Common myeloid progenitor, CD34-positive (primary cell): ENCODE data around the gene UPK1A.

Source experiments
- CTCF ChIA-PET: fragments of 350-600 bp; sonication (Branson Sonifier 250); formaldehyde crosslinking; loops from one replicate; lab custom pipeline; 2021; ENCODE audit warnings: antibody characterized with exemption; lab: Charles Lee
- POLR2A ChIA-PET: fragments of 350-600 bp; sonication (Branson Sonifier 250); formaldehyde crosslinking; loops from one replicate; lab custom pipeline; 2021; ENCODE audit warnings: antibody characterized with exemption; lab: Charles Lee
- DNase-seq, 3 donors: peaks; one replicate each; pipeline versions ENCODE4 v3.0.0 to v3.0.0-alpha.2; 2013
- H3K27ac ChIP-seq, 2 experiments: 1 replicate in 1 of 2; 2 replicates in 1 of 2; pipeline ENCODE4 v1.7.0; 2013; ENCODE audit warnings: inconsistent platforms in 2 of 2, low read length in 2 of 2, mild to moderate bottlenecking in 2 of 2, low read depth in 1 of 2, moderate library complexity in 1 of 2; ENCODE audit not compliant: severe bottlenecking in 2 of 2, insufficient read depth in 1 of 2, poor library complexity in 1 of 2
- H3K27me3 ChIP-seq, 5 experiments: replicated peaks in 2 of 5; 1 replicate in 3 of 5; 2 replicates in 2 of 5; pipeline versions ENCODE4 v1.6.1 to v1.7.0; 2013; ENCODE audit warnings: low read length in 4 of 5, mild to moderate bottlenecking in 2 of 5, moderate library complexity in 2 of 5, inconsistent platforms in 1 of 5; ENCODE audit not compliant: insufficient read depth in 5 of 5, control insufficient read depth in 4 of 5
- H3K36me3 ChIP-seq, 4 experiments: 1 replicate in 2 of 4; 2 replicates in 2 of 4; pipeline versions ENCODE4 v1.6.1 to v1.7.0; 2013; ENCODE audit warnings: low read length in 3 of 4, control low read depth in 1 of 4, mild to moderate bottlenecking in 1 of 4; ENCODE audit not compliant: control insufficient read depth in 4 of 4, insufficient read depth in 4 of 4
- H3K4me1 ChIP-seq, 4 experiments: 1 replicate in 3 of 4; 2 replicates in 1 of 4; pipeline versions ENCODE4 v1.6.1 to v1.7.1; 2013; ENCODE audit warnings: low read length in 3 of 4, mild to moderate bottlenecking in 3 of 4, control low read depth in 1 of 4, inconsistent platforms in 1 of 4, moderate library complexity in 1 of 4; ENCODE audit not compliant: control insufficient read depth in 4 of 4, insufficient read depth in 4 of 4; ENCODE audit errors: control extremely low read depth in 1 of 4
- H3K4me3 ChIP-seq, 7 experiments: 1 replicate in 4 of 7; 2 replicates in 3 of 7; pipeline versions ENCODE4 v1.5.1 to v1.7.0; 2013; ENCODE audit warnings: mild to moderate bottlenecking in 7 of 7, low read length in 6 of 7, moderate library complexity in 6 of 7, inconsistent platforms in 2 of 7, low read depth in 2 of 7, control low read depth in 1 of 7; ENCODE audit not compliant: insufficient read depth in 4 of 7, control insufficient read depth in 1 of 7; ENCODE audit errors: extremely low read depth in 1 of 7
- H3K9me3 ChIP-seq, 5 experiments: 1 replicate in 4 of 5; 2 replicates in 1 of 5; pipeline versions ENCODE4 v1.6.1 to v1.7.1; 2013; ENCODE audit warnings: low read length in 4 of 5, mild to moderate bottlenecking in 2 of 5, inconsistent platforms in 1 of 5, low read depth in 1 of 5, moderate library complexity in 1 of 5; ENCODE audit not compliant: control insufficient read depth in 4 of 5, insufficient read depth in 2 of 5; ENCODE audit errors: control extremely low read depth in 1 of 5
- WGBS: methylation state at CpG from one replicate; pipeline ENCODE4 v1.1.5; 2013; ENCODE audit not compliant: insufficient coverage; 5-methylcytosine and 5-hydroxymethylcytosine counted together

The UPK1A gene

GRCh38 chr19:35719402-35720162 is 53.3 kb downstream of the UPK1A start:
- ChIA-PET CTCF (interaction anchor here (0.9 to 1.3 kb wide), 3 partner anchors 18 to 29 kb away, joined by 3 to 4 read pairs (median 3); partner anchors contain the start of gene LIN37), POLR2A (interaction anchor here (0.6 to 1.1 kb wide), 2 partner anchors 26 to 196 kb away, joined by 4 read pairs; partner anchors contain the start of genes PSENEN and U2AF1L4)
- peaks cover 0 to 50% (median 36%) of the 10 kb centered on the region in 4 experiments for H3K36me3 ChIP-seq
- WGBS = 98% methylated on average over 23 of the region's 32 CpGs
- H3K4me3 ChIP-seq = peak overlapping the region in 4 of 7 experiments; percentile 75 to 92 (median 84)
- no peaks in the 10 kb centered on the region for H3K27me3 ChIP-seq
- H3K27ac ChIP-seq = peak overlapping the region in 1 of 2 experiments; percentile 83
- no peaks in the 10 kb centered on the region for H3K9me3 ChIP-seq
- peaks cover 0 to 40% (median 28%) of the 10 kb centered on the region in 4 experiments for H3K4me1 ChIP-seq
- no peak for DNase-seq

- no peak overlapping the region for H3K27ac ChIP-seq
- no peak overlapping the region for H3K4me3 ChIP-seq
- no peak for DNase-seq
- no peaks in the 10 kb centered on the region for H3K9me3 ChIP-seq
- peaks cover 0 to 35% (median 28%) of the 10 kb centered on the region in 4 experiments for H3K4me1 ChIP-seq
- POLR2A ChIA-PET = no interaction called here
- CTCF ChIA-PET = interaction anchor here (1.3 kb wide), 1 partner anchor 20 kb away, joined by 3 read pairs; no protein-coding TSS in a partner anchor
- H3K36me3 ChIP-seq = peaks cover 0 to 56% (median 42%) of the 10 kb centered on the region in 4 experiments
- WGBS = 90% methylated on average over 8 of the region's 9 CpGs
- no peaks in the 10 kb centered on the region for H3K27me3 ChIP-seq
These were observed 53.8 kb downstream of the UPK1A start for GRCh38 chr19:35720163-35720524.

GRCh38 chr19:35720648-35721047 is 54.3 kb downstream of the UPK1A start:
- Histone ChIP-seq H3K4me3 (no peak overlapping the region), H3K9me3 (no peaks in the 10 kb centered on the region), H3K4me1 (peaks cover 0 to 30% (median 24%) of the 10 kb centered on the region in 4 experiments), H3K36me3 (peaks cover 0 to 61% (median 47%) of the 10 kb centered on the region in 4 experiments), H3K27me3 (no peaks in the 10 kb centered on the region), H3K27ac (no peak overlapping the region)
- POLR2A ChIA-PET = no interaction called here
- CTCF ChIA-PET = interaction anchor here (1.3 kb wide), 1 partner anchor 19 kb away, joined by 3 read pairs; no protein-coding TSS in a partner anchor
- 90% methylated on average over 8 of the region's 17 CpGs for WGBS
- DNase-seq = no peak

GRCh38 chr19:35721374-35721773 is 55.1 kb downstream of the UPK1A start:
- Histone ChIP-seq H3K4me1 (peaks cover 0 to 23% (median 17%) of the 10 kb centered on the region in 4 experiments), H3K9me3 (no peaks in the 10 kb centered on the region), H3K4me3 (no peak overlapping the region), H3K27me3 (no peaks in the 10 kb centered on the region), H3K27ac (no peak overlapping the region), H3K36me3 (peaks cover 1 to 68% (median 50%) of the 10 kb centered on the region in 4 experiments)
- no peak for DNase-seq
- ChIA-PET POLR2A (no interaction called here), CTCF (interaction anchor here (1.3 kb wide), 1 partner anchor 15 kb away, joined by 3 read pairs; no protein-coding TSS in a partner anchor)
- 98% methylated on average over 16 of the region's 16 CpGs for WGBS

GRCh38 chr19:35722461-35722860 is 56.1 kb downstream of the UPK1A start:
- ChIA-PET CTCF (interaction anchor here (1.3 to 1.7 kb wide), 2 partner anchors 14 to 28 kb away, joined by 3 to 5 read pairs; no protein-coding TSS in a partner anchor), POLR2A (no interaction called here)
- Histone ChIP-seq H3K27ac (no peak overlapping the region), H3K9me3 (no peaks in the 10 kb centered on the region), H3K36me3 (peaks cover 4 to 78% (median 58%) of the 10 kb centered on the region in 4 experiments), H3K4me3 (no peak overlapping the region), H3K4me1 (peaks cover 0 to 14% (median 11%) of the 10 kb centered on the region in 4 experiments), H3K27me3 (no peaks in the 10 kb centered on the region)
- no peak for DNase-seq
- 96% methylated on average over 14 of the region's 14 CpGs for WGBS

GRCh38 chr19:35722897-35723296 is 56.6 kb downstream of the UPK1A start:
- Histone ChIP-seq H3K27me3 (no peaks in the 10 kb centered on the region), H3K4me1 (peaks cover 0 to 14% (median 11%) of the 10 kb centered on the region in 4 experiments), H3K4me3 (no peak overlapping the region), H3K36me3 (peaks cover 4 to 82% (median 62%) of the 10 kb centered on the region in 4 experiments), H3K27ac (no peak overlapping the region), H3K9me3 (no peaks in the 10 kb centered on the region)
- no peak for DNase-seq
- POLR2A ChIA-PET = no interaction called here
- over 99% methylated on average over 16 of the region's 16 CpGs for WGBS
- CTCF ChIA-PET = interaction anchor here (0.9 to 1.7 kb wide), 3 partner anchors 11 to 28 kb away, joined by 3 to 5 read pairs (median 3); no protein-coding TSS in a partner anchor
